ENCODE results near the gene RGS11. TPM values are rescaled to one million over a fixed set of nuclear protein-coding genes. Genes with fewer than 3 reads are reported as not detected.
"Not testable (repeated sequence)": the region's sequence is repeated elsewhere in the genome, so short reads cannot be mapped to it uniquely, and the experiment has no call there.

RGS11 gene
- total RNA-seq, 2 experiments from 2014 or later = not detected

DNA sequence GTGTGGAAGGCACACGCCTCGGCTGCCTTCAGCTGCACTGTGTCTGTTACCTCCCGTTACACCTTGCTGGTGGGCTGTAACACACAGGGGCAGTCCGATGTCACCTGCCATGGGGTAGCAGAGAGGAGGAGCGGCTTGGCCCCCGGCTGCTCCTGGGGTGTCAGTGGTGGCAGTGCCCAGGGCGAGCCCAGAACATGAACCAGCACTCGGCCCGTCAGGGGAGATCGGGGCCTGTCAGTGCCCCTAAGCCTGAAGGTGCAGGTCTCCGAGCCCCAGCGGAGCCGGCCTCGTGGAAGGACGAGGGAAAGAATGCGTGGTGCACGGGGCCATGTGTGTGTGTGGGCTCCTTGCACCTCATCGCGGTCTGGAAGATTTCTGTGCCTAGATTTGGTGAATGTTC is 15.4 kb downstream of the RGS11 start:
- POLR2A ChIA-PET = interaction anchor here (1.3 kb wide), 1 partner anchor 11 kb away, joined by 5 read pairs; no protein-coding TSS in a partner anchor
- H3K27ac Mint-ChIP-seq = no peak overlapping the region

GRCh38 chr16:259814-260253 is 15.9 kb downstream of the RGS11 start:
- Mint-ChIP-seq H3K27me3 (no peaks in the 10 kb centered on the region), H3K36me3 (ENCODE audit: low read depth) (peaks cover 2% of the 10 kb centered on the region), H3K27ac (no peak overlapping the region), H3K4me3 (no peak overlapping the region), H3K4me1 (ENCODE audit: low read depth) (peaks cover 4% of the 10 kb centered on the region), H3K9me3 (no peaks in the 10 kb centered on the region)
- ATAC-seq = no peak
- intact Hi-C loops (cut with micrococcal nuclease) = no loop called here
- DNase-seq = no peak
- POLR2A ChIA-PET = interaction anchor here (1.3 kb wide), 1 partner anchor 11 kb away, joined by 5 read pairs; no protein-coding TSS in a partner anchor
- TF ChIP-seq CTCF (IDR thresholded peaks at IDR 0.05) = no peak
- CTCF ChIA-PET = no interaction called here

More for the DNA sequence above, 15.4 kb downstream of the RGS11 start:
- Mint-ChIP-seq H3K9me3 (no peaks in the 10 kb centered on the region), H3K36me3 (ENCODE audit: low read depth) (peaks cover 2% of the 10 kb centered on the region), H3K27me3 (no peaks in the 10 kb centered on the region), H3K4me1 (ENCODE audit: low read depth) (peaks cover 4% of the 10 kb centered on the region), H3K4me3 (no peak overlapping the region)
- CTCF ChIA-PET = no interaction called here
- TF ChIP-seq CTCF (IDR thresholded peaks at IDR 0.05) = no peak
- intact Hi-C loops (cut with micrococcal nuclease) = no loop called here
- DNase-seq (no peak), ATAC-seq (no peak)

DNA sequence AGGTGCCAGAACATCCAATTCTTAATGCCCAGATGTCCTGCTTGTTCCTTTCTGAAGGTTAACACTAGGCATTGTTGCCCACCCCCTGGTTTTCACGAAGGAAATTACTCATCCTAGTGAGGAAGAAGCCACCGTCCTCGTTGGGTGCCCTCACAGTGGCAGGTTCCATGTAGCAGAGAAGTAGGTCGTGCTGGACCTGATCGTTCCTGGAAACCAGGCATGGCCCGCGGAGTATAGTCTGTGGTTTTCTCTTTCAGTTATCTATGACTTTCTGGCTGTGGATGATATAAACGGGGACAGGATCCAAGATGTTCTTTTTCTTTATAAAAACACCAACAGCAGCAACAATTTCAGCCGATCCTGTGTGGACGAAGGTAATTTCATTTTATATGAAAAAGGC is 16.5 kb downstream of the RGS11 start:
- ATAC-seq (no peak), DNase-seq (no peak)
- intact Hi-C loops (cut with micrococcal nuclease) = no loop called here
- TF ChIP-seq CTCF (IDR thresholded peaks at IDR 0.05) = no peak
- ChIA-PET POLR2A (interaction anchor here (0.6 kb wide), 1 partner anchor 195 kb away, joined by 3 read pairs; no protein-coding TSS in a partner anchor), CTCF (no interaction called here)
- H3K4me3 Mint-ChIP-seq = no peak overlapping the region
- H3K27ac Mint-ChIP-seq = peak overlapping the region; percentile 12
- H3K27me3 Mint-ChIP-seq = no peaks in the 10 kb centered on the region
- H3K36me3 Mint-ChIP-seq (ENCODE audit: low read depth) = peaks cover 4% of the 10 kb centered on the region
- H3K4me1 Mint-ChIP-seq (ENCODE audit: low read depth) = peaks cover 4% of the 10 kb centered on the region
- H3K9me3 Mint-ChIP-seq = no peaks in the 10 kb centered on the region

- DNase-seq; POLR2A ChIA-PET; H3K27me3 Mint-ChIP-seq; H3K4me3 Mint-ChIP-seq; H3K27ac Mint-ChIP-seq; intact Hi-C loops (cut with micrococcal nuclease); H3K36me3 Mint-ChIP-seq (ENCODE audit: low read depth); H3K9me3 Mint-ChIP-seq; ATAC-seq: not testable (repeated sequence)
- H3K4me1 Mint-ChIP-seq (ENCODE audit: low read depth) = peaks cover 13% of the 10 kb centered on the region
- CTCF ChIA-PET = interaction anchor here (1.4 kb wide), 1 partner anchor 21 kb away, joined by 3 read pairs; no protein-coding TSS in a partner anchor
Measured at GRCh38 chr16:258091-258490, 17.7 kb downstream of the RGS11 start.

- no peak for TF ChIP-seq CTCF (IDR thresholded peaks at IDR 0.05)
- H3K4me1 Mint-ChIP-seq (ENCODE audit: low read depth) = peaks cover 27% of the 10 kb centered on the region
- no peaks in the 10 kb centered on the region for H3K27me3 Mint-ChIP-seq
- H3K36me3 Mint-ChIP-seq (ENCODE audit: low read depth) = peaks cover 6% of the 10 kb centered on the region
- no peaks in the 10 kb centered on the region for H3K9me3 Mint-ChIP-seq
- DNase-seq = no peak
- CTCF ChIA-PET = no interaction called here
- POLR2A ChIA-PET = no interaction called here
- ATAC-seq = no peak
- intact Hi-C loops (cut with micrococcal nuclease) = no loop called here
- H3K27ac Mint-ChIP-seq = no peak overlapping the region
- no peak overlapping the region for H3K4me3 Mint-ChIP-seq
Measured at GRCh38 chr16:255183-255582, 20.6 kb downstream of the RGS11 start.
